Measurements from ENCODE around the gene SOHLH2. TPM values are rescaled to one million over a fixed set of nuclear protein-coding genes. Genes with fewer than 3 reads are reported as not detected.

SOHLH2 gene
- total RNA-seq, 4 donors from 2014 or later = 2.4 TPM; not detected in 3

- in situ Hi-C loops (cut with MboI; ENCODE audit: low sequenced_read_pairs in 4 of 4) = no loop called here
- no peak overlapping the region for H3K27ac ChIP-seq
- peaks cover 0 to 8% (median 5%) of the 10 kb centered on the region in 3 donors for H3K27me3 ChIP-seq
- DNase-seq (no peak), ATAC-seq (no peak)
- H3K4me1 ChIP-seq = peaks cover 0 to 4% of the 10 kb centered on the region in 2 donors
- H3K4me3 ChIP-seq = no peak overlapping the region
- no peaks in the 10 kb centered on the region for H3K36me3 ChIP-seq
- TF ChIP-seq POLR2A (IDR thresholded peaks at IDR 0.05) (no peak), CTCF (IDR thresholded peaks at IDR 0.05 in 4 of 5, conservative IDR thresholded peaks at IDR 0.05 in 1 of 5) (no peak)
- intact Hi-C loops (cut with DNase I; ENCODE audit: low total_unique reads) = no loop called here
- no peaks in the 10 kb centered on the region for H3K9me3 ChIP-seq
Observed at GRCh38 chr13:36134632-36135031, 79.7 kb downstream of the SOHLH2 start.

DNA sequence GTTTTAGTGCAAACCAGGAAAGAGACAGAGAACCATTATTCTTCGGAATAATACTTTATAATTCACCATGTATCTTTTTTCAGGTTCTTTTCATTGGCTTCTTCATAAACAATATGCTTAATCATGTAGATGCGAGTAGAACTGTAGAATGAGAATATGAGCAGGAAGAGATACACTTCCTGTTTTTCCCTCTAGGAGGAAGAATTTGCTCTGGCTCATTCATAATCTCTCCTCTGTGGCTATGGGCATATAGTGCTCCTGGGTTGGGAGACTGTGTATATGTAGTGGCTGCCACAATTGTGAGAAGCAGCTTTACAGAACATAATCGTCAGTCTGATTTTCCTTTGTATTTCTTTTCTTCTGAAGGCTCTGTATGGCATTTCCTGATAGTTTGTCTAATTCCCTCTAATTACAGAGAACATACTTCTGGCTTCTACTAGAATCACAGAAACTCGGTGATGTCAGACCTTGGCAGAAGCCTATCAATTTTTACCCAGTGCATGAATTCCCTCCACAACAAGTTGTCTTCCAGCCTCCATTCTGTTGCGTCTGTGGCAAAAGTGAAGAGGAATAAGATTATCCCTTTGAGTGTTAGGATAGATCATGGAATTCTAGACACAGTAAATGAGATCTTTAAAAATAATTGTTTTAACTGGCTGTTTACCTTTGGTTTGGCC, 80.3 kb downstream of the SOHLH2 start:
- no peak overlapping the region for H3K4me3 ChIP-seq
- H3K36me3 ChIP-seq = no peaks in the 10 kb centered on the region
- TF ChIP-seq POLR2A (IDR thresholded peaks at IDR 0.05) (no peak), CTCF (IDR thresholded peaks at IDR 0.05 in 4 of 5, conservative IDR thresholded peaks at IDR 0.05 in 1 of 5) (no peak)
- peaks cover 0 to 4% of the 10 kb centered on the region in 2 donors for H3K4me1 ChIP-seq
- DNase-seq (no peak), ATAC-seq (no peak)
- intact Hi-C loops (cut with DNase I; ENCODE audit: low total_unique reads) (no loop called here), in situ Hi-C loops (cut with MboI; ENCODE audit: low sequenced_read_pairs in 4 of 4) (no loop called here)
- no peak overlapping the region for H3K27ac ChIP-seq
- H3K9me3 ChIP-seq = no peaks in the 10 kb centered on the region
- peaks cover 0 to 10% (median 5%) of the 10 kb centered on the region in 3 donors for H3K27me3 ChIP-seq

DNA sequence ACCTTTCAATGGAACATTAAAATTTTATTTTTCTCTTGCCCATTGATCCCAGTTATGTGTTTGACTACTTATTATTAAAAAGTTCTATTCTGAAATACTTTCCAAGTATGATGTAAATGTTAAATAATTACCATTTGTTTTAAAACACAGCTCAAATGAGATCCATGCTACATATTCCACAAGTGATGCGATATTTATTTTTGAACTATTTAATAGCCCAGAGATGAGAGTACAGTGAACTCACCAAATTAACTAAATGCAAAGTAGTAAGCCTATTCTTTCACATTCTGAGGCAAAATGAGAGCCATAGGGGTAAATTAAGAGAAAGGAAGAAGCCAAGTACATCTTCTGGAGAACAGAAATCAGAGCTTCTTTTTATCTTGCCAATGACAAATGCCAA, 82.0 kb downstream of the SOHLH2 start:
- Histone ChIP-seq H3K9me3 (no peaks in the 10 kb centered on the region), H3K36me3 (no peaks in the 10 kb centered on the region), H3K4me3 (no peak overlapping the region), H3K27ac (no peak overlapping the region), H3K4me1 (peaks cover 0 to 4% of the 10 kb centered on the region in 2 donors), H3K27me3 (peaks cover 0 to 10% (median 5%) of the 10 kb centered on the region in 3 donors)
- in situ Hi-C loops (cut with MboI; ENCODE audit: low sequenced_read_pairs in 4 of 4) = no loop called here
- no peak for ATAC-seq
- intact Hi-C loops (cut with DNase I; ENCODE audit: low total_unique reads) = no loop called here
- no peak for DNase-seq
- TF ChIP-seq CTCF (IDR thresholded peaks at IDR 0.05 in 4 of 5, conservative IDR thresholded peaks at IDR 0.05 in 1 of 5) = no peak
- TF ChIP-seq POLR2A (IDR thresholded peaks at IDR 0.05) = no peak

DNA sequence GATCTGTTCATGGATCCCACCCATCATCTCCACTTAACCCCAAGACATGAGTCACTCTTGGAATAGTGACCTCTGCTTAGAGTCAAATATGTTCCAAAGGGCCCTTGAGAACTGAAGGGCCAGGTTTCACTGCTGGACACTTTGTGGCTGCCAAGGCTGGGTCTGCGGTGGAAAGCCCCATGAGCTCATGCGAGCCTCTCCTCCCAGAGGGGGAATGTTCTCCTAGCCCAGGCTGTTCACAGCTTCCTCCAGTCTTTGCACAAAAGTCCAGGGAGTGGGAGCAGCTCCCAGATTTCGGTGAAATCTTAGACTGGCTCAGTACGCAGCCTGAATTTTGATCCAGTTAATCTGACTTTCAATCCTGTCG, 82.4 kb downstream of the SOHLH2 start:
- H3K27me3 ChIP-seq = peaks cover 0 to 10% (median 5%) of the 10 kb centered on the region in 3 donors
- ATAC-seq (peak; percentile 74 to 77), DNase-seq (peak; percentile 53 to 71)
- H3K9me3 ChIP-seq = no peaks in the 10 kb centered on the region
- intact Hi-C loops (cut with DNase I; ENCODE audit: low total_unique reads) = no loop called here
- peaks cover 0 to 4% of the 10 kb centered on the region in 2 donors for H3K4me1 ChIP-seq
- no peaks in the 10 kb centered on the region for H3K36me3 ChIP-seq
- peak overlapping the region; percentile 28 to 61 (median 38) for H3K27ac ChIP-seq
- TF ChIP-seq POLR2A (IDR thresholded peaks at IDR 0.05) (no peak), CTCF (IDR thresholded peaks at IDR 0.05 in 4 of 5, conservative IDR thresholded peaks at IDR 0.05 in 1 of 5) (no peak)
- in situ Hi-C loops (cut with MboI; ENCODE audit: low sequenced_read_pairs in 4 of 4) = no loop called here
- peak overlapping the region; percentile 48 to 62 (median 52) for H3K4me3 ChIP-seq
